Cerebellar cortex (tissue), 1 donor: ENCODE results near the gene ATP4A.
A peak's percentile ranks its signal among the peaks of the same experiment; 100 is the strongest.
"Not testable (repeated sequence)": the region's sequence is repeated elsewhere in the genome, so short reads cannot be mapped to it uniquely, and the experiment has no call there.

Source experiments
- DNase-seq: peaks from one replicate; pipeline ENCODE4 v3.0.0-alpha.2; 2015; ENCODE audit warnings: low spot score

Gene ATP4A

DNA sequence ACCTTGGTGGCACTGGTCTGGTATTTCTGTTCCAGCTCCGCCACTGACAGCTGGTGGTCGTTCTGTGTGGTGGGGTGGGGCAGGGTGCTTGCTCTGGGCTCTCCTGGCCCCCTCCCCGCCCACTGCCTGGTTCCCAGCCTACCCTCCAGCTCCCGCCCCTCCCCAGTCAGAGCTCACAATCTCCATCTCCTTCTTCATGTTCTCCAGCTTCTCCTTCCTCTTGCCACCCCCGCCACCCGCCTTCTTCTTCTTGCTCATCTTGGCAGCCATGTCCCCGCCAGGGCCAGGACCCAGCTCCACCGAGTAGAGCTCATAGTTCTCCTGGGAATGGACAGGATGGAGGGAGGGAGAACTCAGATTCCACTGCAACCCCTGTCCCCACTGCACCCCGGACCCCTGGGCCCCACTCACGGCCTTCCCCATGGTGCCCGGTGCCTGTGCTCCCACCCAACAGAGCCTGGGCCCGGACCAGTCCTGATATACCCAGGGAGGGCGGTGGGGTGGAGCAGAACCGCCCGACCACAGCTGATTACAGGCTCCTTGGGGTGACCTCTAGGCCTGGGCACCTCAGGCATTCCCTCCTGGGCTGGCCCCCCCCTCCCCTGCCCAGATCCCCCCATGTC, at the start of gene ATP4A:
TSS of gene ATP4A (minus strand) at position 452 of the 623 bp plus-strand sequence. CDS start at position 423, 29 bp downstream.
- no peak for DNase-seq

DNA sequence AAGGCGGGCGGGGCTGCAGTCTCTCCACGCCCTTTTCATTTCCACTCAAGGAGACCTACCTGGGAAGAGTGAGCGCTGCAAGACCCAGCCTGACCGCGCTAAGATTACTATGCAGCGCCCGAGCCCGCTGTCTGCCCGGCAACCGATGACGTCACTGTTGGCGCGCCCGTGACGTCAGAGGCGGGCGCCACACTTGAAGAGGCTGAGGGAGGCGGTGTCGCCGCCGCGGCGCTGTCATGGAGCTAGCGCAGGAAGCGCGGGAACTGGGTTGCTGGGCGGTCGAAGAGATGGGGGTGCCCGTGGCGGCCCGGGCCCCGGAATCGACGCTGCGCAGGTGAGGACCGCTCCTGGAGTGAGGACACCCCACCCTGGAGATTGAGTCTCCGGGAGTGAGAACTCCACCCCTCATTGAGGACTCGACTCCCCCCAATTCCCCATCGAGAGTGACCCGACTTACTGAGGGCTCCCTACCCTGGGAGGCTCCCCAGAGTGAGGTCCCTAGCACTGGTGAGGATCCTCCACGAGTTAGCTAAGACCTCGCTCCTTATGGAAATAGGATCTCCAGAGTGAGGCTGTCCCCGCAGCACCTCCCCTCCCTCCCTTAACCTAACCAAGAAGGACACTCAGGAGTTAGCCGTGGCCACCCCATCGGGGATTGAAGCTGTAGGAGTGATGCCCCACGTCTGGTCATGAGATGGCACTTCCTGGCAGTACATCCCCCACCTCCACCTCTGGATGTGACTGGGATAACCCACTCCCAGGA, 49.3 kb upstream of the ATP4A start, which contains the start of gene HAUS5:
TSS of gene HAUS5 (plus strand) at position 177 of the 763 bp plus-strand sequence. CDS start at position 237, 60 bp downstream.
- peak; percentile 92 for DNase-seq

DNA sequence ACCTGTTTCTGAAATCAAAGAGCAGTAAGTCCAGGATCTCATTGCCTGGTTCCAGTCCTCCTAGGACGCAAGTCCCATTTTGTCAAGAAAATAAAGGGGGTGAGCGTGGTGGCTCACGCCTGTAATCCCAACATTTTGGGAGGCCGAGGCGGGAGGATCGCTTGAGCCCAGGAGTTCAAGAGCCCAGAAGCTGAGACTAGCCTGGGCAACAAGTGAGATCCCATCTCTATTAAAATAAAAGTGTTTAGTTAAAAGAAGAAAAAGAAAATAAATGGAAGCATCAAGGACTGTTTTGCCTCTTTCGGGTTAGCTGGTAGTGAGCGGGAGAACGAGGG, 48.7 kb upstream of the ATP4A start:
- DNase-seq, result no peak

DNA sequence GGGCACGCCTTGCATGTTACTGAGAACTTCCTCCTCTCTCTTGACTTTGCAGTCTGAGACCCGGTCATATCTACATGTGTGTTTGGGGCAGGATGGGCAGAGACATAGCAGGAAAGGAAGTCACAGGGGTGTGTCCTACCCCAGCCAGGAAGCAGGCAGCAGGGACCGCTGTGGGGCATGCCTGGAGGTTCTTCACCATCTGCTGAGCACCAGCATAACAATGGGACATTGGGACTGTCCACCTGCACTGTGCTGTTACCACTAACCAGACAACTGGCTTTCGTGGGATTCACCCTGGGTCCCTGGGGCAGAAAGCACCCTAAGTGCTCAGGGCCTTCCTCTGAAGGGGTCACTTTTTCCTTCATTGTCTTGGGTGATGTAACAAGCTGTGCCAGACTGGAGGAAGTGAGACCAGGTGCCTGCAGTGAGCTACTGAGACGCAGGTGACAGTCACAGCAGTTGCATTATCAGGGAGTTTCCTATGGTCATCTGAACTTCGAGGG, 46.4 kb upstream of the ATP4A start:
- no peak for DNase-seq

DNA sequence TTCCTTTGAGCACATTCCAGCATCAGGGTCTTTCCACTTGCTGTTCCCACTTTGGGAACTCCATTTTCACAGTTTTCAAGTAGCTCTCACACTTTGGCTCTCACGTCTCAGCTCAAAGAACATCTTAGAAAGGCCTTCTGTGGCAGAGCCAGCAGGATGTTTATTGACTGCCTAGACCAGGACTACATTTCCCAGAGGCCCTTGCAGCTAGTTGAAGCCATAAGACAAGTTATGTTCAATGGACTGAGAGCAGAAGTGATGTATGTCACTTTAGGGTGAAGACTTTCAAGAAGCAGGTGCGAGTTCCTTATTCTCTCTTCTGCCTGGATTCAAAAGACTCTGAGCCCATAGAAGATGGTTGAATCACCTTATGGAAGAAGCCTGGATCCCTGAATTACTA, 44.8 kb upstream of the ATP4A start:
- DNase-seq, result no peak

- DNase-seq, result no peak
Measured at GRCh38 chr19:35607661-35608060, 44.2 kb upstream of the ATP4A start.

- not testable (repeated sequence) for DNase-seq
Measured at GRCh38 chr19:35607170-35607569, 43.7 kb upstream of the ATP4A start.

DNA sequence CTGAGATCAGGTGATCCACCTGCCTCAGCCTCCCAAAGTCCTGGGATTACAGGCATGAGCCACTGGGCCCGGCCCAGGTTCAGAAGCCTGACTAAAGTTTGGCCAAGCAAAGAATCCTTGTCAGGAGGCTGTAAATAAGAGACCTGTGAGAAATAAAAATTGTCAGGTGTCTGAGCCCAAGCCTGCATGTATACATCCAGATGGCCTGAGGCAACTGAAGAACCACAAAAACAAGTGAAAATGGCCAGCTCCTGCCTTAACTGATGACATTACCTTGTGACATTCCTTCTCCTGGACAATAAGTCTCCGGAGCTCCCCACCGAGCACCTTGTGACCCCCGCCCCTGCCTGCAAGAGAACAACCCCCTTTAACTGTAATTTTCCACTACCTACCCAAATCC, 41.0 kb upstream of the ATP4A start:
- not testable (repeated sequence) for DNase-seq

- no peak for DNase-seq
Measured at GRCh38 chr19:35601971-35602370, 38.5 kb upstream of the ATP4A start.

DNA sequence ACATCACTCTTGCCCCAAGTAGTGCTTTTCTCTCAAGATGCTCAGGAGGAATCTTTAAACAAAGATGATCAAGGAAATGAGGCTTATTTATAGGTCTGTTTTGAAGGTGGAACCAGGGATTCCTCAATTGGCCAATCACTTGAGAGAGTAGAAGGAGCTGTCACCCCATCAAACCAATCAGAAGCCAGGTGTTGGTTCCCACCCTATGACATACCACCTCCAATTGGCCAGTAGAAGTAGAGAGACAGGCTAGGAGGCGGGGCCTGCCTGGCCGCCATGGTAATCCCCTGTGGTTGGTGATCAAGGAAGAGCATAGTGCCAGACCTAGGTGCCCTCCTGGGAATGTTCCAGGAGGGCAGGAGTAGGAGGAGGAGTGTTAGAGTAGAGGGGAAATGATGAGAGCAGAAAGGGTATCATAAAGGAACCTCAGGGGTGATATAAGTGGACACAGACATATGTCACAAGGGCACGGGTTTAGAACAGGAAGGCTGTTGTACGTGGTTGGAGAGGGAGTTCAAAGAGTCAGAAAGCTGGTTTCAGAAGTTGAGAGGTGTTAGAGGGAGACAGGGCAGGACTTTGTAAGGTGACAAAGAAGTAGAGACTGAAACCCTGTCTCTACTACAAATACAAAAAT, 33.0 kb upstream of the ATP4A start:
- DNase-seq, result peak; percentile 4

GRCh38 chr19:35595928-35596327, 32.5 kb upstream of the ATP4A start:
- no peak for DNase-seq

DNA sequence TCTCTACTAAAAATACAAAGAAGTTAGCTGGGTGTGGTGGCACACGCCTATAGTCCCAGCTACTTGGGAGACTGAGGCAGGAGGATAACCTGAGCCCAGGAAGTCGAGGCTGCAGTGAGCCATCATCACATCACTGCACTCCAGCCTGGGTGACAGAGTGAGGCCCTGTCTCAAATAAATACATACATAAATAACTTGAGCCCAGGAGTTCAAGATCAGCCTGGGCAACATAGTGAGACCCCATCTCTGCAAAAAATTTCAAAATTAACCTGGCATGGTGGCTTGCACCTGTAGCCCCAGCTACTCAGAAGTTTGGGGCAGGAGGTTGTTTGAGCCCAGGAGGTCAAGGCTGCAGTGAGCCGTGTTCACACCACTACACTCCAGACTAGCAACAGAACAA, 31.6 kb upstream of the ATP4A start:
- not testable (repeated sequence) for DNase-seq

- peak; percentile 77 for DNase-seq
Measured at GRCh38 chr19:35592226-35592625, 28.8 kb upstream of the ATP4A start.

DNA sequence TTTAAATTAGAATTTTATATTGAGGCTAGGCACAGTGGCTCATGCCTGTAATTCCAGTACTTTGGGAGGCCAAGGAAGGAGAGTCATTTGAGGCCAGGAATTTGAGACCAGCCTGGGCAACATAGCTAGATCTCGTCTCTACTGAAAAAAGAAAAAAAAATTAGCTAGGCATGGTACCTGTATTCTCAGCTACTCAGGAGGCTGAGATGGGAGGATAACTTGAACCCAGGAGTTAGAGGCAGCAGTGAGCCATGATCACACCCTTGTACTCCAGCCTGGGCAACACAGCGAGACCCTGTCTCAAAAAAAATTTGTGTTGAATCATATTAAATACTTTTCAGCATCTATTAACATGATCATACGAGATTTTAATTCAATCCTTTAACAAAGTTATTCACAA, 27.4 kb upstream of the ATP4A start:
- no peak for DNase-seq

GRCh38 chr19:35587321-35587720, 23.9 kb upstream of the ATP4A start:
- no peak for DNase-seq

DNA sequence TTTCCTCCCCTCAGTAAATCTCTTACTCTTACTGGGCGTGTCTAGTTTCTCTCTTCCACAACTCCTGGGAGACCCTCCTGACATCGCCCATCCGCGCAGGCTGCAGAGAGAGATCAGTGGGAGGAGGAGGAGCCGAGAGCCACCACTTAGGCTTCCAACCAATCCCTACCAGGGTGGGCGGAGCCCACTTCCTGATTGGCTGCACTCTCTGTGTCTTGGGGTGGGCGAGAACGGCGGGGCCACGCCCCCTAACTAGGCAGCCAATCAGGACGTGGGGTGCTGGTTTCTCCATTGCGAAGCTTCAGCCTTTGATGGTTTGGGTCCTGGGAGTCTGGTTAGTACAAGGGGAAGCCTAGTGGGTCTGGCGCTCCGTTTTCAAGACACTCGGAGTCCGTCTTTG, 22.4 kb upstream of the ATP4A start, which contains the start of gene PMIS2:
TSS of gene PMIS2 (plus strand) at position 326 of the 400 bp plus-strand sequence. CDS start 87 bp downstream, outside the sequence.
- no peak for DNase-seq

- no peak for DNase-seq
Measured at GRCh38 chr19:35582760-35583159, 19.3 kb upstream of the ATP4A start.

GRCh38 chr19:35578707-35579106, 15.2 kb upstream of the ATP4A start:
- DNase-seq, result no peak

- DNase-seq, result no peak
Measured at GRCh38 chr19:35577918-35578317, 14.5 kb upstream of the ATP4A start.

GRCh38 chr19:35571406-35571965, 8.0 kb upstream of the ATP4A start:
- DNase-seq, result no peak

DNA sequence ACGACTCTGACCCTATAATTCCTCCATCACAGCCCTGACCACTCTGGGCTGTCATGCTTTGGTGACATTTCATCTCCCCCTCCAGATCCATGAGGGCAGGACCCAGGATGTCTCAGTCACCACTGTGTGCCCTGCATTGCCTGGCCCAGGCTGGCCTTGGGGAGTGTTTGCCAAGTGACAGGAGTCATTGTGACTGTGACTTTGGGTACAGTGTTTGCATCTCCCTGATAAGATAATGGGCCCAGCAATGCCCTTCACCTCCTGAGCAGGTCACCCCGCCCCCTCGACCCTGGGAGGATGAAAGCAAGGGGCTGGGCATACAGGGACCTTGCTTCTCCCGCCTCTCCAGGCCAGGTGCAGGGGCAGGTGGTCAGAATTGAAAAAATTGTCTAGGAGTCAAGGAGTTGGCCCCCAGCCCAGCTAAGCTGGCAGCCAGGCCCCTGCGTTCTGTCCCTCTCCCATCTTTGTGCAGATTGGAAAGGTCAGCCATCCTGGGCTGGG, 5.9 kb upstream of the ATP4A start:
- DNase-seq, result peak; percentile 70

GRCh38 chr19:35566738-35567137, 3.3 kb upstream of the ATP4A start:
- no peak for DNase-seq
